WTC11 (cell line): ENCODE results near the gene UAP1L1. TPM values are rescaled to one million over a fixed set of nuclear protein-coding genes. Genes with fewer than 3 reads are reported as not detected.
A peak's percentile ranks its signal among the peaks of the same experiment; 100 is the strongest.

ENCODE experiments used
- ATAC-seq: fragments of 200-7000 bp; cut with Tn5 transposase; 2 replicates; pipeline ENCODE4 v1.10.0; 2021; ENCODE audit warnings: mild to moderate bottlenecking, moderate library complexity
- CTCF ChIA-PET: fragments of 300-600 bp; sonication (Branson Sonifier 250); formaldehyde crosslinking; loops from one replicate; lab custom pipeline; 2021; ENCODE audit warnings: antibody characterized with exemption; lab: Charles Lee
- POLR2A ChIA-PET: fragments of 350-600 bp; sonication (Branson Sonifier 250); formaldehyde crosslinking; loops from one replicate; lab custom pipeline; 2021; ENCODE audit warnings: antibody characterized with exemption; lab: Charles Lee
- DNase-seq: peaks from one replicate; pipeline ENCODE4 v3.0.0; 2021; ENCODE audit warnings: low spot score
- H3K27ac Mint-ChIP-seq: 2 replicates; pipeline ENCODE4 v1.8.0; 2021; ENCODE audit warnings: mixed read lengths
- H3K27me3 Mint-ChIP-seq: 2 replicates; pipeline ENCODE4 v1.8.0; 2021; ENCODE audit warnings: low read depth, mild to moderate bottlenecking, moderate library complexity, mixed read lengths
- H3K36me3 Mint-ChIP-seq: 2 replicates; pipeline ENCODE4 v1.8.0; 2021; ENCODE audit warnings: mixed read lengths
- H3K4me1 Mint-ChIP-seq: 2 replicates; pipeline ENCODE4 v1.8.0; 2022; ENCODE audit warnings: mixed read lengths
- H3K4me3 Mint-ChIP-seq: 2 replicates; pipeline ENCODE4 v1.8.0; 2021; ENCODE audit warnings: mild to moderate bottlenecking, moderate library complexity, mixed read lengths
- H3K9me3 Mint-ChIP-seq: 2 replicates; pipeline ENCODE4 v1.8.0; 2021; ENCODE audit warnings: mixed read lengths
- CBFB ChIP-seq: sonication (generic); formaldehyde crosslinking; IDR thresholded peaks from 2 replicates; pipeline ENCODE4 v1.8.1; 2022; ENCODE audit warnings: mild to moderate bottlenecking, low read depth, missing genetic modification reagents
- EMX1 ChIP-seq: fragments of 250-450 bp; sonication (Bioruptor Pico); IDR thresholded peaks from 2 replicates; pipeline ENCODE4 v1.8.0; 2021; ENCODE audit warnings: mild to moderate bottlenecking
- ESRRA ChIP-seq: sonication (generic); formaldehyde crosslinking; IDR thresholded peaks from 2 replicates; pipeline ENCODE4 v1.8.1; 2022; ENCODE audit warnings: mild to moderate bottlenecking, missing genetic modification reagents, borderline replicate concordance
- ETV6 ChIP-seq: sonication (generic); formaldehyde crosslinking; IDR thresholded peaks from 2 replicates; pipeline ENCODE4 v1.8.1; 2022; ENCODE audit warnings: mild to moderate bottlenecking, missing genetic modification reagents
- MYBL2 ChIP-seq: sonication (generic); formaldehyde crosslinking; IDR thresholded peaks from 2 replicates; pipeline ENCODE4 v1.8.1; 2023; ENCODE audit warnings: mild to moderate bottlenecking, moderate library complexity, missing genetic modification reagents
- SOX15 ChIP-seq: fragments of 250-450 bp; sonication (Bioruptor Pico); IDR thresholded peaks from 2 replicates; pipeline ENCODE4 v1.9.0; 2021; ENCODE audit warnings: mild to moderate bottlenecking
- ZNF121 ChIP-seq: sonication (generic); formaldehyde crosslinking; IDR thresholded peaks from 2 replicates; pipeline ENCODE4 v1.8.0; 2023; ENCODE audit warnings: missing genetic modification reagents
- ZNF219 ChIP-seq: sonication (generic); formaldehyde crosslinking; IDR thresholded peaks from 2 replicates; pipeline ENCODE4 v1.8.0; 2023; ENCODE audit warnings: missing genetic modification reagents, mild to moderate bottlenecking, borderline replicate concordance
- total RNA-seq: library from RNA; stranded (reverse); gene quantifications from 3 replicates; pipeline ENCODE4 v1.2.3, GENCODE V29; 2021
- TF ChIP-seq, protein P1 (sequence below): fragments of 200-600 bp; IDR thresholded peaks from 2 replicates; pipeline ENCODE4 v1.8.0; 2022; ENCODE audit warnings: antibody characterized with exemption
- TF ChIP-seq, protein P2 (sequence below): sonication (generic); formaldehyde crosslinking; IDR thresholded peaks from 2 replicates; pipeline ENCODE4 v1.8.1; 2023; ENCODE audit warnings: mild to moderate bottlenecking, missing genetic modification reagents
- TF ChIP-seq, protein P3 (sequence below): sonication (generic); formaldehyde crosslinking; IDR thresholded peaks from 2 replicates; pipeline ENCODE4 v1.8.1; 2023; ENCODE audit warnings: mild to moderate bottlenecking, missing genetic modification reagents, moderate library complexity
- TF ChIP-seq, protein P4 (sequence below): sonication (generic); formaldehyde crosslinking; IDR thresholded peaks from 2 replicates; pipeline ENCODE4 v1.8.1; 2022; ENCODE audit warnings: mild to moderate bottlenecking, moderate library complexity, missing genetic modification reagents
- TF ChIP-seq, protein P5 (sequence below): sonication (generic); formaldehyde crosslinking; conservative IDR thresholded peaks from 2 replicates; pipeline ENCODE4 v1.8.1; 2022; ENCODE audit warnings: mild to moderate bottlenecking, missing genetic modification reagents
- TF ChIP-seq, protein P6 (sequence below): sonication (generic); formaldehyde crosslinking; IDR thresholded peaks from 2 replicates; pipeline ENCODE4 v1.8.1; 2023; ENCODE audit warnings: mild to moderate bottlenecking, missing genetic modification reagents, borderline replicate concordance
- TF ChIP-seq, protein P7 (sequence below): sonication (generic); formaldehyde crosslinking; IDR thresholded peaks from 2 replicates; pipeline ENCODE4 v1.8.0; 2023; ENCODE audit warnings: missing genetic modification reagents, mild to moderate bottlenecking, borderline replicate concordance

The UAP1L1 gene
- total RNA-seq, 1 experiment from 2014 or later: 17.7 TPM

DNA sequence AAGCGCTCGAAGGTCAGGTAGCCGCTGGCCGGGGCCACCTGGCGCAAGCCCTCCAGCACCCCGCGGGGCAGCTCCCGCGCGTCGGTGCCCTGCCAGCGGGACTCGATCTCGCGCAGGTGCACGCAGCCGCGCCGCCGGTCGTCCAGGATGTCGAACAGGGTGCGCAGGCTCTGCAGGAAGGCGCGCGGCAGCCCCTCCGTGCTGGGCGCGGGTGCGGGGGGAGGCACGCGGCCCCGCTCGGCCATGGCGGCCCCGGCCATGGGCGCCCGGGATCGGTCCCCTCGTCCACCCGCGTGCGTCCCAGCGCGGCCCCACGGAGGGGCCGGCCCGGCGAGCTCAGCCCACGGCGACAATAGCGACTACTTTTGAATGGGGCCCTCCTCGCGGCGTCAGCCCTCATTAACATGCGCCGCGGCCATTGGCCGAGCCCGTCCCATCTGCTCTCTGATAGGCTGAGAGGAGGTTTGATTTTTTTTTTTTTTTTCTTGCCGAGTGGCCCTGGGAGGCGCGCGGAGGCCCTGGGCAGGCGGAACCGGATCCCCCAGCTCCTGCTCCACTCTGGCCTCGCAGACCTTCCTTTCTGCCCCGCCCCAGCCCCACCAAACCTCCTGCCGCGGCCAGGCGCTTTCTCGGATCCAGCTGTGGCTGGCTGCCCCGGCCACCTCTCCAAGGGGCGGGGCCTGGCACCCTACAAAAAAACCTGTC, 7.0 kb upstream of the UAP1L1 start, which contains the start of gene SAPCD2 (continued):
- TF ChIP-seq, protein P1, sequence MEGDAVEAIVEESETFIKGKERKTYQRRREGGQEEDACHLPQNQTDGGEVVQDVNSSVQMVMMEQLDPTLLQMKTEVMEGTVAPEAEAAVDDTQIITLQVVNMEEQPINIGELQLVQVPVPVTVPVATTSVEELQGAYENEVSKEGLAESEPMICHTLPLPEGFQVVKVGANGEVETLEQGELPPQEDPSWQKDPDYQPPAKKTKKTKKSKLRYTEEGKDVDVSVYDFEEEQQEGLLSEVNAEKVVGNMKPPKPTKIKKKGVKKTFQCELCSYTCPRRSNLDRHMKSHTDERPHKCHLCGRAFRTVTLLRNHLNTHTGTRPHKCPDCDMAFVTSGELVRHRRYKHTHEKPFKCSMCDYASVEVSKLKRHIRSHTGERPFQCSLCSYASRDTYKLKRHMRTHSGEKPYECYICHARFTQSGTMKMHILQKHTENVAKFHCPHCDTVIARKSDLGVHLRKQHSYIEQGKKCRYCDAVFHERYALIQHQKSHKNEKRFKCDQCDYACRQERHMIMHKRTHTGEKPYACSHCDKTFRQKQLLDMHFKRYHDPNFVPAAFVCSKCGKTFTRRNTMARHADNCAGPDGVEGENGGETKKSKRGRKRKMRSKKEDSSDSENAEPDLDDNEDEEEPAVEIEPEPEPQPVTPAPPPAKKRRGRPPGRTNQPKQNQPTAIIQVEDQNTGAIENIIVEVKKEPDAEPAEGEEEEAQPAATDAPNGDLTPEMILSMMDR: no peak
- TF ChIP-seq, protein P2, sequence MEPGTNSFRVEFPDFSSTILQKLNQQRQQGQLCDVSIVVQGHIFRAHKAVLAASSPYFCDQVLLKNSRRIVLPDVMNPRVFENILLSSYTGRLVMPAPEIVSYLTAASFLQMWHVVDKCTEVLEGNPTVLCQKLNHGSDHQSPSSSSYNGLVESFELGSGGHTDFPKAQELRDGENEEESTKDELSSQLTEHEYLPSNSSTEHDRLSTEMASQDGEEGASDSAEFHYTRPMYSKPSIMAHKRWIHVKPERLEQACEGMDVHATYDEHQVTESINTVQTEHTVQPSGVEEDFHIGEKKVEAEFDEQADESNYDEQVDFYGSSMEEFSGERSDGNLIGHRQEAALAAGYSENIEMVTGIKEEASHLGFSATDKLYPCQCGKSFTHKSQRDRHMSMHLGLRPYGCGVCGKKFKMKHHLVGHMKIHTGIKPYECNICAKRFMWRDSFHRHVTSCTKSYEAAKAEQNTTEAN (CRISPR knock-in tag): no peak

DNA sequence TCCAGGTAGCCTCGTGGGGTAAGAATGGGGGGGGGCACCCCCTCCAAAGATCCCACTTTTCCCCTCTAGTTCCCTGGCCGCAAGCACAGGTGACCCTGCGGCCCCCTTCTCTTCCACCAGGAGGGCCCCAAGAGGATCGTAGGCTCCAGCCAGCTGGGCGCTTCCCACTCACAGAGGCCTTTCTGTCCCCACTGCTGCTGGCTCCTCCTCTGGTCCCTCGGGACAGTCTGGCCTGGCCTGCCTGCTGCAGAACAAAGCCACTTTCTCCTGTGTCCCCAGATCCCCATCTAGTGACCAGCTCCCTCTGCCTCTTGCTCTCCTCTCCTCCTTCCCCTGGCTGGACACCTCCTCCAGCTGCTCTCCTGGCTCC, 6.4 kb upstream of the UAP1L1 start:
- ChIA-PET CTCF (interaction anchor here (0.7 to 10.4 kb wide), 28 partner anchors 11 to 352 kb away, joined by 3 to 240 read pairs (median 6); partner anchors contain the start of genes ABCA2, ENTPD2, EXD3 and MAN1B1), POLR2A (interaction anchor here (0.6 to 2.9 kb wide), 7 partner anchors 14 to 170 kb away, joined by 3 to 21 read pairs (median 5); partner anchors contain the start of genes MAN1B1 and TPRN)
- Mint-ChIP-seq H3K4me3 (peak overlapping the region; percentile 71), H3K27ac (peak overlapping the region; percentile 95), H3K9me3 (no peaks in the 10 kb centered on the region), H3K27me3 (peaks cover 3% of the 10 kb centered on the region; the same call in 1 of the 2 replicates), H3K4me1 (peaks cover 36% of the 10 kb centered on the region), H3K36me3 (no peaks in the 10 kb centered on the region)
- ATAC-seq (peak; percentile 8), DNase-seq (no peak)
- TF ChIP-seq ZNF121 (CRISPR knock-in tag) (peak; percentile 8; the same call in 1 of the 2 replicates), EMX1 (no peak)

DNA sequence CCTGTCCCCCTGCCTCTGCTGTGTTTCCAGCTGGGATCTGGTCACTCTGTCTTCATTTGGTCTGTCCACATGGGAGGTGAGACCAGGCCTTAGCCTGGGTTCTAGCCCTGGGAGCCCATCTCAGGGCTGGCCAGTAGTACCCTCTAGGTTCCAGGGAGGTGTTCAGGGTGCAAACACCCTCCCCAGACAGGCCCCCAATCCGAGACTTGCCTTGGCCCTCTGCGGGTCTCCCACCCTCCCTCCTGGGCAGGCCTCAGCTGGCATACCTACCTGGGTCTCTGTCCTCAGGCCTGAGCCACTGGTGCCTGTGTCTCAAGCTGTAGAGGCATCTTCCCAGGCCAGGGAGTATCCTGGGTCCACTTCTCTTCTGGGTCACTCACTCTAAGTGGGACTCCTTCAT, 6.0 kb upstream of the UAP1L1 start:
- no peaks in the 10 kb centered on the region for H3K9me3 Mint-ChIP-seq
- DNase-seq (no peak), ATAC-seq (no peak)
- H3K36me3 Mint-ChIP-seq: no peaks in the 10 kb centered on the region
- H3K27me3 Mint-ChIP-seq: peaks cover 7% of the 10 kb centered on the region
- peak overlapping the region; percentile 95 for H3K27ac Mint-ChIP-seq
- POLR2A ChIA-PET: interaction anchor here (0.6 to 2.9 kb wide), 3 partner anchors 14 to 170 kb away, joined by 3 to 21 read pairs (median 5); partner anchors contain the start of gene MAN1B1
- CTCF ChIA-PET: interaction anchor here (1.0 to 10.4 kb wide), 19 partner anchors 15 to 308 kb away, joined by 3 to 240 read pairs (median 7); partner anchors contain the start of genes ABCA2, ENTPD2, MAN1B1 and NPDC1
- peaks cover 36% of the 10 kb centered on the region for H3K4me1 Mint-ChIP-seq
- peak overlapping the region; percentile 71 for H3K4me3 Mint-ChIP-seq
- TF ChIP-seq ZNF219 (no peak), CBFB (CRISPR knock-in tag) (no peak), ETV6 (CRISPR knock-in tag) (no peak), MYBL2 (CRISPR knock-in tag) (no peak), SOX15 (no peak), ESRRA (CRISPR knock-in tag) (no peak)
- TF ChIP-seq, protein P3, sequence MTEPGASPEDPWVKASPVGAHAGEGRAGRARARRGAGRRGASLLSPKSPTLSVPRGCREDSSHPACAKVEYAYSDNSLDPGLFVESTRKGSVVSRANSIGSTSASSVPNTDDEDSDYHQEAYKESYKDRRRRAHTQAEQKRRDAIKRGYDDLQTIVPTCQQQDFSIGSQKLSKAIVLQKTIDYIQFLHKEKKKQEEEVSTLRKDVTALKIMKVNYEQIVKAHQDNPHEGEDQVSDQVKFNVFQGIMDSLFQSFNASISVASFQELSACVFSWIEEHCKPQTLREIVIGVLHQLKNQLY (CRISPR knock-in tag): no peak
- TF ChIP-seq, protein P4, sequence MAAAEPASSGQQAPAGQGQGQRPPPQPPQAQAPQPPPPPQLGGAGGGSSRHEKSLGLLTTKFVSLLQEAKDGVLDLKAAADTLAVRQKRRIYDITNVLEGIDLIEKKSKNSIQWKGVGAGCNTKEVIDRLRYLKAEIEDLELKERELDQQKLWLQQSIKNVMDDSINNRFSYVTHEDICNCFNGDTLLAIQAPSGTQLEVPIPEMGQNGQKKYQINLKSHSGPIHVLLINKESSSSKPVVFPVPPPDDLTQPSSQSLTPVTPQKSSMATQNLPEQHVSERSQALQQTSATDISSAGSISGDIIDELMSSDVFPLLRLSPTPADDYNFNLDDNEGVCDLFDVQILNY: no peak
- TF ChIP-seq, protein P5, sequence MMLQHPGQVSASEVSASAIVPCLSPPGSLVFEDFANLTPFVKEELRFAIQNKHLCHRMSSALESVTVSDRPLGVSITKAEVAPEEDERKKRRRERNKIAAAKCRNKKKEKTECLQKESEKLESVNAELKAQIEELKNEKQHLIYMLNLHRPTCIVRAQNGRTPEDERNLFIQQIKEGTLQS (CRISPR knock-in tag): no peak
- TF ChIP-seq, protein P6, sequence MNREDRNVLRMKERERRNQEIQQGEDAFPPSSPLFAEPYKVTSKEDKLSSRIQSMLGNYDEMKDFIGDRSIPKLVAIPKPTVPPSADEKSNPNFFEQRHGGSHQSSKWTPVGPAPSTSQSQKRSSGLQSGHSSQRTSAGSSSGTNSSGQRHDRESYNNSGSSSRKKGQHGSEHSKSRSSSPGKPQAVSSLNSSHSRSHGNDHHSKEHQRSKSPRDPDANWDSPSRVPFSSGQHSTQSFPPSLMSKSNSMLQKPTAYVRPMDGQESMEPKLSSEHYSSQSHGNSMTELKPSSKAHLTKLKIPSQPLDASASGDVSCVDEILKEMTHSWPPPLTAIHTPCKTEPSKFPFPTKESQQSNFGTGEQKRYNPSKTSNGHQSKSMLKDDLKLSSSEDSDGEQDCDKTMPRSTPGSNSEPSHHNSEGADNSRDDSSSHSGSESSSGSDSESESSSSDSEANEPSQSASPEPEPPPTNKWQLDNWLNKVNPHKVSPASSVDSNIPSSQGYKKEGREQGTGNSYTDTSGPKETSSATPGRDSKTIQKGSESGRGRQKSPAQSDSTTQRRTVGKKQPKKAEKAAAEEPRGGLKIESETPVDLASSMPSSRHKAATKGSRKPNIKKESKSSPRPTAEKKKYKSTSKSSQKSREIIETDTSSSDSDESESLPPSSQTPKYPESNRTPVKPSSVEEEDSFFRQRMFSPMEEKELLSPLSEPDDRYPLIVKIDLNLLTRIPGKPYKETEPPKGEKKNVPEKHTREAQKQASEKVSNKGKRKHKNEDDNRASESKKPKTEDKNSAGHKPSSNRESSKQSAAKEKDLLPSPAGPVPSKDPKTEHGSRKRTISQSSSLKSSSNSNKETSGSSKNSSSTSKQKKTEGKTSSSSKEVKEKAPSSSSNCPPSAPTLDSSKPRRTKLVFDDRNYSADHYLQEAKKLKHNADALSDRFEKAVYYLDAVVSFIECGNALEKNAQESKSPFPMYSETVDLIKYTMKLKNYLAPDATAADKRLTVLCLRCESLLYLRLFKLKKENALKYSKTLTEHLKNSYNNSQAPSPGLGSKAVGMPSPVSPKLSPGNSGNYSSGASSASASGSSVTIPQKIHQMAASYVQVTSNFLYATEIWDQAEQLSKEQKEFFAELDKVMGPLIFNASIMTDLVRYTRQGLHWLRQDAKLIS (CRISPR knock-in tag): no peak
- TF ChIP-seq, protein P7, sequence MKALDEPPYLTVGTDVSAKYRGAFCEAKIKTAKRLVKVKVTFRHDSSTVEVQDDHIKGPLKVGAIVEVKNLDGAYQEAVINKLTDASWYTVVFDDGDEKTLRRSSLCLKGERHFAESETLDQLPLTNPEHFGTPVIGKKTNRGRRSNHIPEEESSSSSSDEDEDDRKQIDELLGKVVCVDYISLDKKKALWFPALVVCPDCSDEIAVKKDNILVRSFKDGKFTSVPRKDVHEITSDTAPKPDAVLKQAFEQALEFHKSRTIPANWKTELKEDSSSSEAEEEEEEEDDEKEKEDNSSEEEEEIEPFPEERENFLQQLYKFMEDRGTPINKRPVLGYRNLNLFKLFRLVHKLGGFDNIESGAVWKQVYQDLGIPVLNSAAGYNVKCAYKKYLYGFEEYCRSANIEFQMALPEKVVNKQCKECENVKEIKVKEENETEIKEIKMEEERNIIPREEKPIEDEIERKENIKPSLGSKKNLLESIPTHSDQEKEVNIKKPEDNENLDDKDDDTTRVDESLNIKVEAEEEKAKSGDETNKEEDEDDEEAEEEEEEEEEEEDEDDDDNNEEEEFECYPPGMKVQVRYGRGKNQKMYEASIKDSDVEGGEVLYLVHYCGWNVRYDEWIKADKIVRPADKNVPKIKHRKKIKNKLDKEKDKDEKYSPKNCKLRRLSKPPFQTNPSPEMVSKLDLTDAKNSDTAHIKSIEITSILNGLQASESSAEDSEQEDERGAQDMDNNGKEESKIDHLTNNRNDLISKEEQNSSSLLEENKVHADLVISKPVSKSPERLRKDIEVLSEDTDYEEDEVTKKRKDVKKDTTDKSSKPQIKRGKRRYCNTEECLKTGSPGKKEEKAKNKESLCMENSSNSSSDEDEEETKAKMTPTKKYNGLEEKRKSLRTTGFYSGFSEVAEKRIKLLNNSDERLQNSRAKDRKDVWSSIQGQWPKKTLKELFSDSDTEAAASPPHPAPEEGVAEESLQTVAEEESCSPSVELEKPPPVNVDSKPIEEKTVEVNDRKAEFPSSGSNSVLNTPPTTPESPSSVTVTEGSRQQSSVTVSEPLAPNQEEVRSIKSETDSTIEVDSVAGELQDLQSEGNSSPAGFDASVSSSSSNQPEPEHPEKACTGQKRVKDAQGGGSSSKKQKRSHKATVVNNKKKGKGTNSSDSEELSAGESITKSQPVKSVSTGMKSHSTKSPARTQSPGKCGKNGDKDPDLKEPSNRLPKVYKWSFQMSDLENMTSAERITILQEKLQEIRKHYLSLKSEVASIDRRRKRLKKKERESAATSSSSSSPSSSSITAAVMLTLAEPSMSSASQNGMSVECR: no peak
